Measurements from ENCODE around the gene MIS18BP1. TPM values are rescaled to one million over a fixed set of nuclear protein-coding genes. Genes with fewer than 3 reads are reported as not detected.

The MIS18BP1 gene
- total and polyA plus RNA-seq, 9 of the 15 experiments (the other 6 are each of a cell fraction or from before 2014, with no cell fraction given), result 5.0 to 29.1 (median 19.1) TPM

DNA sequence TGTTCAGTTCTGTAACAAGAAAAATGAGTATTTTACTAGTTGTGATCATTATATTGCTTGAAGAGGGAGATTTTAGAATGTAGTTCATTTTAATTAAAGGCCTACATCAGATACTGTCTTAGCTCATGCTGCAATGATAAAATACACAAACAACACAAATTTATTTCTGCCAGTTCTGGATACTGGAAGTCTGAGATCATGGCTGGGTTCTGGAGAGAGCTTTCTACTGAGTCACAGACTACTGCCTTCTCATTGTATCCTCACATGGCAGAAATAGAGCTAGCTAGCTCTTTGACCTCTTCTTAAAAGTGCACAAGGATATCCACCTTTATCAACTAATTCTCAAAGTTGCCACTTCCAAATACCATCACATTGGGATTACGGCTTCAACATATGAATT is 53.8 kb downstream of the MIS18BP1 start (continued):
- TF ChIP-seq NFATC3 (IDR thresholded peaks at IDR 0.05), result no peak
- TF ChIP-seq ZBTB7A (IDR thresholded peaks at IDR 0.05; ENCODE audit: borderline replicate concordance, control insufficient read depth, low read depth, low read length), result no peak
- TF ChIP-seq YY1 (IDR thresholded peaks at IDR 0.05; ENCODE audit: borderline replicate concordance in 1 of 3, control insufficient read depth in 1 of 3, extremely low read depth in 1 of 3, insufficient read depth in 3 of 3, insufficient read length in 1 of 3, insufficient replicate concordance in 2 of 3, low read depth in 1 of 3, low read length in 2 of 3), result no peak
- no peak for TF ChIP-seq BDP1 (IDR thresholded peaks at IDR 0.05; ENCODE audit: insufficient read depth, insufficient read length)
- TF ChIP-seq ZNF324 (CRISPR knock-in tag; IDR thresholded peaks at IDR 0.05), result no peak
- TF ChIP-seq, protein P1, sequence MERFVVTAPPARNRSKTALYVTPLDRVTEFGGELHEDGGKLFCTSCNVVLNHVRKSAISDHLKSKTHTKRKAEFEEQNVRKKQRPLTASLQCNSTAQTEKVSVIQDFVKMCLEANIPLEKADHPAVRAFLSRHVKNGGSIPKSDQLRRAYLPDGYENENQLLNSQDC (CRISPR knock-in tag; IDR thresholded peaks at IDR 0.05), result no peak
- TF ChIP-seq ZNF23 (CRISPR knock-in tag; IDR thresholded peaks at IDR 0.05), result no peak

DNA sequence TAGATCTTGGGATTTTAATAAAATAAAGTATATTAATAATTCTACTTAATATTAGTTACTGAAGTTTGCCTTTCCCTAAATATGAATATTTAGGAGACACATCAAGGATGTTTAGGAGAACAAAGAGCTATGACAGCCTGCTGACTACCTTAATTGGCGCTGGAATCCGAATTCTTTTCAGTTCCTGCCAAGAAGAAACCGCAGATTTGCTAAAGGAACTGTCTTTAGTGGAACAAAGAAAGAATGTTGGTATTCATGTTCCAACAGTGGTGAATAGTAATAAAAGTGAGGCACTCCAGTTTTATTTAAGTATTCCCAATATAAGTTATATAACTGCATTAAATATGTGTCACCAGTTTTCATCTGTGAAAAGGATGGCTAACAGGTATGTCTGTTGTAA is 54.5 kb downstream of the MIS18BP1 start:
- DNase-seq (ENCODE audit: extremely low read depth in 1 of 4, low spot score in 3 of 4), result no peak
- intact Hi-C loops (cut with micrococcal nuclease), result no loop called here
- WGBS (ENCODE audit: insufficient coverage, low coverage, missing lambda C conversion rate), result 80% methylated on average over 3 of the region's 3 CpGs
- H3K9me3 ChIP-seq (replicated peaks; ENCODE audit: control insufficient read depth, insufficient read depth, low read depth, low read length), result no peaks in the 10 kb centered on the region
- ChIA-PET CTCF (ENCODE audit: low intra/inter-chr PET ratio) (no interaction called here), POLR2A (no interaction called here)
- no peak overlapping the region for H3K9ac ChIP-seq (ENCODE audit: insufficient read depth in 1 of 2, low read depth in 2 of 2, low read length in 2 of 2)
- no peaks in the 10 kb centered on the region for H3K79me2 ChIP-seq (ENCODE audit: control insufficient read depth, insufficient read depth, low read length)
- H3K36me3 ChIP-seq (ENCODE audit: control insufficient read depth, insufficient read depth, low read length), result peaks cover 37% of the 10 kb centered on the region; the same call in 2 of the 3 replicates
- H3K27ac ChIP-seq (ENCODE audit: extremely low read depth, low read depth, low read length), result no peak overlapping the region
- no peaks in the 10 kb centered on the region for H4K20me1 ChIP-seq (replicated peaks; ENCODE audit: control insufficient read depth, insufficient read depth, low read length)
- no TSS peak for BruUV-seq (replicated peaks)
- H3K4me2 ChIP-seq (ENCODE audit: insufficient read depth, low read length), result no peak overlapping the region
- no peaks in the 10 kb centered on the region for H3K9me1 ChIP-seq (ENCODE audit: control insufficient read depth, insufficient read depth, low read length)
- ATAC-seq, result no peak
- H3K4me1 ChIP-seq (replicated peaks in 1 of 2; ENCODE audit: control insufficient read depth in 2 of 2, insufficient read depth in 2 of 2, low read length in 2 of 2), result no peaks in the 10 kb centered on the region; a peak in 1 of 5 replicates
- TF ChIP-seq POLR3A (IDR thresholded peaks at IDR 0.05; ENCODE audit: borderline replicate concordance, extremely low read depth, insufficient read depth, insufficient read length), result no peak
- no peak overlapping the region for H3K4me3 ChIP-seq
- no peak overlapping the region for H2AFZ ChIP-seq (ENCODE audit: low read depth, low read length)
- H3K27me3 ChIP-seq (ENCODE audit: control insufficient read depth in 2 of 2, insufficient read depth in 2 of 2, low read length in 2 of 2), result no peaks in the 10 kb centered on the region
- no peak for FAIRE-seq
- in situ Hi-C loops (cut with MboI), result no loop called here

All from K562 (cell line).